ENCODE measurements around the gene TRAF4. TPM values are rescaled to one million over a fixed set of nuclear protein-coding genes. Genes with fewer than 3 reads are reported as not detected.

The TRAF4 gene, protein sequence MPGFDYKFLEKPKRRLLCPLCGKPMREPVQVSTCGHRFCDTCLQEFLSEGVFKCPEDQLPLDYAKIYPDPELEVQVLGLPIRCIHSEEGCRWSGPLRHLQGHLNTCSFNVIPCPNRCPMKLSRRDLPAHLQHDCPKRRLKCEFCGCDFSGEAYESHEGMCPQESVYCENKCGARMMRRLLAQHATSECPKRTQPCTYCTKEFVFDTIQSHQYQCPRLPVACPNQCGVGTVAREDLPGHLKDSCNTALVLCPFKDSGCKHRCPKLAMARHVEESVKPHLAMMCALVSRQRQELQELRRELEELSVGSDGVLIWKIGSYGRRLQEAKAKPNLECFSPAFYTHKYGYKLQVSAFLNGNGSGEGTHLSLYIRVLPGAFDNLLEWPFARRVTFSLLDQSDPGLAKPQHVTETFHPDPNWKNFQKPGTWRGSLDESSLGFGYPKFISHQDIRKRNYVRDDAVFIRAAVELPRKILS
- 10 to 100 TPM; 18.4 to 42.8 (median 30.0) TPM for total RNA-seq

DNA sequence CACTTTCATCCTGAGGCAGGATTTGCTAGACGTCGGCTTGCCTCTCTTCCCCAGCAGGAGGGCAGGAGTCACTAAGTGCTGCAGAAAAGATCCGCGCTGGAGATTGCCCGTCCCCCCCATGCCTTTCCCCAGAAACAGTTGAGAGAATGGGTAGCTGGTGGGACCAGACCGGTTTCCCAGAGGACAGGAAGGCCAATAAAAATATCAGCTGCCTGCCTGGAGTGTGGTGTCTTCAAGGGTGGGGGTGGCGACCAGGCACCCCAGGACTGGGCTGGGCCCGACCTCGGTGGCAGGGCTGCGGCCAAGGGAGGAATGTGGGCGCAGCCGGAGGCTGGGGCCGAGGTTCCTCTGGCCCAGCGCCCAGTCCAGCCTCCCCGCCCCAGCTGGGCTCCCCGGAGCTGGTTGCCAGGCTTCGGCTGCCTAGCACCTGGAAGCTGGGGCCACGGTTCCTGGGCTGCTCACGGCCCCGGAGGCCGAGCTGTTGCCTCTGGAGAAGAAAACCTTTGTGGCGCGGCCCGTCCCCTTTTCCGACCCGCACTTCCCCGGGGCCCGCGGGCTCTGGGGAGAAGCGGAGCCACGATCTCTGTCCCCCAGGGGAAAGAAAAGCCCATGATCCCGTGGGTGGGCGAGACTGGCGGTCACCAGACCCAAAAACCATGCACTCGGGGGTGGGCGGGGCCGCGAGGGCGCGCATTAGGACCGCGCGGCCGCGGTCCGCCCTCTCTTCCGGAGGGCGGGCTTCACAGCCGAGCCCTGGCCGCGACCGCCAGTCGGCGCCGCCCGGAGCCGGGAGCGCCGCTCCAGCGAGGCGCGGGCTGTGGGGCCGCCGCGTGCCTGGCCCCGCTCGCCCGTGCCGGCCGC is at the start of gene TRAF4:
Gene TRAF4, plus strand, starts transcription at position 769 of the 861 bp plus-strand sequence. CDS start 102 bp downstream, outside the sequence.
- TF ChIP-seq, protein P1, sequence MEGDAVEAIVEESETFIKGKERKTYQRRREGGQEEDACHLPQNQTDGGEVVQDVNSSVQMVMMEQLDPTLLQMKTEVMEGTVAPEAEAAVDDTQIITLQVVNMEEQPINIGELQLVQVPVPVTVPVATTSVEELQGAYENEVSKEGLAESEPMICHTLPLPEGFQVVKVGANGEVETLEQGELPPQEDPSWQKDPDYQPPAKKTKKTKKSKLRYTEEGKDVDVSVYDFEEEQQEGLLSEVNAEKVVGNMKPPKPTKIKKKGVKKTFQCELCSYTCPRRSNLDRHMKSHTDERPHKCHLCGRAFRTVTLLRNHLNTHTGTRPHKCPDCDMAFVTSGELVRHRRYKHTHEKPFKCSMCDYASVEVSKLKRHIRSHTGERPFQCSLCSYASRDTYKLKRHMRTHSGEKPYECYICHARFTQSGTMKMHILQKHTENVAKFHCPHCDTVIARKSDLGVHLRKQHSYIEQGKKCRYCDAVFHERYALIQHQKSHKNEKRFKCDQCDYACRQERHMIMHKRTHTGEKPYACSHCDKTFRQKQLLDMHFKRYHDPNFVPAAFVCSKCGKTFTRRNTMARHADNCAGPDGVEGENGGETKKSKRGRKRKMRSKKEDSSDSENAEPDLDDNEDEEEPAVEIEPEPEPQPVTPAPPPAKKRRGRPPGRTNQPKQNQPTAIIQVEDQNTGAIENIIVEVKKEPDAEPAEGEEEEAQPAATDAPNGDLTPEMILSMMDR (IDR thresholded peaks at IDR 0.05): peak; percentile 17 to 80 (median 38)
- TF ChIP-seq EP300 (IDR thresholded peaks at IDR 0.05): no peak
- peak; percentile 100 for TF ChIP-seq POLR2A (IDR thresholded peaks at IDR 0.05)
- Histone ChIP-seq H3K4me3 (peak within 1 kb of the TSS; percentile 63 to 89 (median 86)), H3K9me3 (no peaks in the 10 kb centered on the region), H3K27ac (peak within 1 kb of the TSS; percentile 93 to 100 (median 98)), H3K36me3 (peaks cover 0 to 15% (median 0%) of the 10 kb centered on the region in 3 donors), H3K4me1 (peaks cover 0 to 63% (median 38%) of the 10 kb centered on the region in 4 donors), H3K27me3 (no peaks in the 10 kb centered on the region)
- DNase-seq (ENCODE audit: low spot score in 2 of 2): peak; percentile 72 to 73
- 1 to 2% methylated on average over 27 to 29 of the region's 70 CpGs for WGBS, 2 donors

DNA sequence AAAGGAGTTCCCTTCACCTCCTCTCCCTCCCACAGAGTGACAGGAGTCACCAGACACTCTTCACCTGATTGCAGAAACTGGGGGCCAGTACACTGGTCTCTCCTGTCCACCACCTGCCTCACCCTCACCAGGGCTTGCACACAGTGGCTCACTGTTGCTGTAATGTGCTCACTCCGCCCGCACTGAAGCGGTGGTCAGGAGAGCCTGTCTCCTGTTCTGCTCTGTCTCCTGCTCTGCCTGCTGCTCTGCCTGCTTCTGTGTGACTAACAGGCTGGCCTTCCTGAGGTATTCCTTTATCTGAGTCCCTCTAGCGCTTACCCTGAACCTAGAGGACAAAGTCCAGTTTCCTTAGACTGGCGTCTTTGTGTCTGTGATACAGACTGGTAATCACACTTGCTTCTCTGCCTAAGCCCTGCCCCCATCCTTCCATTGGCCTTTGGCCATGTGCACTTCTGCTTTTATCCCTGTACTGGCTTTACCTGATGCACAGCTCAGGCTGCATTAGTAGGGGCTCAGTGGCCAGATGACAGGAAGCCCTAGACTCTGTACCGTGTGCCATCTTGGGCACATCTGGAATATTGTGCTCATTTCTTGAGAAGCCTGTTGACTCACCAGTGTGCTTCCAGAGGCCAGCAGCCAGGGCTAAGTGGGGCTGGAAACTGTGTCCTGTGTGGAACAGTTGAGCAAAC is 45.4 kb upstream of the TRAF4 start:
- Histone ChIP-seq H3K27me3 (no peaks in the 10 kb centered on the region), H3K4me1 (peaks cover 0 to 21% (median 5%) of the 10 kb centered on the region in 4 donors), H3K4me3 (no peak overlapping the region), H3K36me3 (peaks cover 6 to 100% (median 51%) of the 10 kb centered on the region in 3 donors), H3K27ac (peak overlapping the region in 1 of 4 donors; percentile 31), H3K9me3 (no peaks in the 10 kb centered on the region)
- TF ChIP-seq EP300 (IDR thresholded peaks at IDR 0.05) (no peak), POLR2A (IDR thresholded peaks at IDR 0.05) (no peak)
- TF ChIP-seq, protein P1 (IDR thresholded peaks at IDR 0.05): no peak
- no peak for DNase-seq (ENCODE audit: low spot score in 2 of 2)
- WGBS, 2 donors: 87 to 93% methylated on average over 6 of the region's 6 CpGs

DNA sequence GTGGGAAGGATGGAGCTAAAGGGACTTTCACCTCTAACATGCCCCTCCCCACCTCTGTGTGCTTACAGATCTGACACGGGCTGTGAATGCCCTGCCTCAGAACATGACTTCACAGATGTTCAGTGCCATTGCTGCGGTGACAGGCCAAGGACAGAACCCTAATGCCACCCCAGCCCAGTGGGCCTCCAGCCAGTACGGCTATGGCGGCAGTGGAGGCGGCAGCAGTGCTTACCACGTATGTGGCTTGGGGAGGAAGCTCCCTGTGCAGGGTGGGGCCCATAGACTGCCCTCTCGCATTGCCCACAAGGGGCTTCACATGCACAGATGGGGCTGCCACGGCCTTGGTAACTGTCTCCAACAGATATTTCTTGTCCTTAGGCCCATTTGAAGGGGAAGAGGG is 43.5 kb upstream of the TRAF4 start:
- Histone ChIP-seq H3K9me3 (no peaks in the 10 kb centered on the region), H3K4me1 (peaks cover 0 to 21% (median 5%) of the 10 kb centered on the region in 4 donors), H3K27ac (no peak overlapping the region), H3K27me3 (no peaks in the 10 kb centered on the region), H3K36me3 (peaks cover 6 to 98% (median 47%) of the 10 kb centered on the region in 3 donors), H3K4me3 (no peak overlapping the region)
- TF ChIP-seq POLR2A (IDR thresholded peaks at IDR 0.05) (no peak), EP300 (IDR thresholded peaks at IDR 0.05) (no peak)
- TF ChIP-seq, protein P1 (IDR thresholded peaks at IDR 0.05): no peak
- 84 to 86% methylated on average over 8 of the region's 8 CpGs for WGBS, 2 donors
- DNase-seq (ENCODE audit: low spot score in 2 of 2): no peak

DNA sequence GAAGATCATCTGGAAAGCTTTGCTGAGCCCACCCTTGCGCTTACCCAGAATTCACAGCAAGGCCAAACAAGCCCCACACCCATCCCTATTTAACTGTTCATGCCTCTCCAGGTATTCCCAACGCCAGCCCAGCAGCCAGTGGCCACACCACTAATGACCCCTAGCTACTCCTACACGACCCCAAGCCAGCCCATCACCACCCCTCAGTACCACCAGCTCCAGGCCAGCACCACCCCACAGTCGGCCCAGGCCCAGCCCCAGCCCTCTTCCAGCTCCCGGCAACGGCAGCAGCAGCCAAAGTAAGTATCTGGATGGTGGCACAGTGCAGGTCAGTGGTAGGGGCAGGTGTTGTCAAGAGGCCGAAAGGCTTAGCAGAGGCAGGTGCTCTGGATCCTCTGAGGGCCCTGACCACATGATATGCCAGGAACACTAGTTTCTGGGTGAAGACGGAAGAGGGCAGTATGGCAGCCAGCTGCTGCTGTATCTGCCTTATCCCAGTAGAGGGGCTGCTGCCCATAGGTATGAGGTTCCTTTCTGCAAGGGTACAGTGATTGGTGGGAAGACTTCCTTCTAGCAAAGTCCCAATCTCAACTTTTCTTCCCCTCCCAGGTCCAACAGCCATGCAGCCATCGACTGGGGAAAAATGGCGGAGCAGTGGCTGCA is 42.9 kb upstream of the TRAF4 start:
- Histone ChIP-seq H3K4me3 (no peak overlapping the region), H3K27me3 (no peaks in the 10 kb centered on the region), H3K9me3 (no peaks in the 10 kb centered on the region), H3K27ac (peak overlapping the region in 1 of 4 donors; percentile 70), H3K4me1 (peaks cover 0 to 21% (median 5%) of the 10 kb centered on the region in 4 donors), H3K36me3 (peaks cover 6 to 91% (median 44%) of the 10 kb centered on the region in 3 donors)
- WGBS, 2 donors: 84 to 86% methylated on average over 10 of the region's 10 CpGs
- no peak for DNase-seq (ENCODE audit: low spot score in 2 of 2)
- TF ChIP-seq, protein P1 (IDR thresholded peaks at IDR 0.05): no peak
- TF ChIP-seq POLR2A (IDR thresholded peaks at IDR 0.05): no peak
- TF ChIP-seq EP300 (IDR thresholded peaks at IDR 0.05): no peak
